Measurements from ENCODE around the gene PSMA3.

The PSMA3 gene

GRCh38 chr14:58270628-58271027 lies 26.0 kb downstream of the PSMA3 start:
- DNase-seq (ENCODE audit: low read depth in 2 of 3, low spot score in 1 of 3) = no peak

GRCh38 chr14:58272588-58273372 lies 28.1 kb downstream of the PSMA3 start:
- no peak for DNase-seq (ENCODE audit: low read depth in 2 of 3, low spot score in 1 of 3)

- DNase-seq (ENCODE audit: low read depth in 2 of 3, low spot score in 1 of 3) = no peak
These were observed 30.2 kb downstream of the PSMA3 start for GRCh38 chr14:58274881-58275280.

GRCh38 chr14:58275527-58276190 lies 31.0 kb downstream of the PSMA3 start:
- no peak for DNase-seq (ENCODE audit: low read depth in 2 of 3, low spot score in 1 of 3)

- no peak for DNase-seq (ENCODE audit: low read depth in 2 of 3, low spot score in 1 of 3)
These were observed 31.6 kb downstream of the PSMA3 start for GRCh38 chr14:58276208-58276607.

- no peak for DNase-seq (ENCODE audit: low read depth in 2 of 3, low spot score in 1 of 3)
These were observed 33.5 kb downstream of the PSMA3 start for GRCh38 chr14:58278177-58278576.

GRCh38 chr14:58280954-58281787 lies 36.5 kb downstream of the PSMA3 start:
- peak in 1 of 3 donors; percentile 22 for DNase-seq (ENCODE audit: low read depth in 2 of 3, low spot score in 1 of 3)

- no peak for DNase-seq (ENCODE audit: low read depth in 2 of 3, low spot score in 1 of 3)
These were observed 37.3 kb downstream of the PSMA3 start for GRCh38 chr14:58281969-58282368.

GRCh38 chr14:58282925-58283593 lies 38.4 kb downstream of the PSMA3 start:
- no peak for DNase-seq (ENCODE audit: low read depth in 2 of 3, low spot score in 1 of 3)

- no peak for DNase-seq (ENCODE audit: low read depth in 2 of 3, low spot score in 1 of 3)
These were observed 39.1 kb downstream of the PSMA3 start for GRCh38 chr14:58283730-58284129.

- no peak for DNase-seq (ENCODE audit: low read depth in 2 of 3, low spot score in 1 of 3)
These were observed 40.5 kb downstream of the PSMA3 start for GRCh38 chr14:58285132-58285531.

GRCh38 chr14:58287607-58288042 lies 43.0 kb downstream of the PSMA3 start:
- no peak for DNase-seq (ENCODE audit: low read depth in 2 of 3, low spot score in 1 of 3)

- no peak for DNase-seq (ENCODE audit: low read depth in 2 of 3, low spot score in 1 of 3)
These were observed 43.6 kb downstream of the PSMA3 start for GRCh38 chr14:58288106-58288792.

- DNase-seq (ENCODE audit: low read depth in 2 of 3, low spot score in 1 of 3) = no peak
These were observed 47.0 kb downstream of the PSMA3 start for GRCh38 chr14:58291646-58292045.

- DNase-seq (ENCODE audit: low read depth in 2 of 3, low spot score in 1 of 3) = no peak
These were observed 47.5 kb downstream of the PSMA3 start for GRCh38 chr14:58292187-58292586.

- DNase-seq (ENCODE audit: low read depth in 2 of 3, low spot score in 1 of 3) = no peak
These were observed 49.6 kb downstream of the PSMA3 start for GRCh38 chr14:58294201-58294600.

GRCh38 chr14:58296726-58297125 lies 52.1 kb downstream of the PSMA3 start:
- DNase-seq (ENCODE audit: low read depth in 2 of 3, low spot score in 1 of 3) = no peak

- no peak for DNase-seq (ENCODE audit: low read depth in 2 of 3, low spot score in 1 of 3)
These were observed 52.7 kb downstream of the PSMA3 start for GRCh38 chr14:58297412-58297761.

- peak; percentile 92 to 97 (median 97) for DNase-seq (ENCODE audit: low read depth in 2 of 3, low spot score in 1 of 3)
These were observed 53.3 kb downstream of the PSMA3 start for GRCh38 chr14:58297762-58298476.

Measured in stimulated activated CD4-positive, alpha-beta T cell treated with anti-CD3 and anti-CD28 coated beads, Interleukin-12 subunit alpha, Interleukin-12 subunit beta, amount 100 ng/mL, for 48 hours (primary cell).